MM.1S (cell line): ENCODE data around the gene ALG8.

ENCODE experiments used
- EZH2 ChIP-seq: fragments of 300-600 bp; sonication (generic); optimal IDR thresholded peaks from 2 replicates; pipeline ENCODE3; 2017; ENCODE audit warnings: low read depth, mild to moderate bottlenecking, antibody characterized with exemption, low read length, mixed read lengths
- EZH2phosphoT487 ChIP-seq: fragments of 300-600 bp; sonication (generic); IDR thresholded peaks from 2 replicates; pipeline ENCODE4 v1.6.1; 2018; ENCODE audit warnings: antibody characterized with exemption, low read length
- TF ChIP-seq, protein P1 (sequence below): fragments of 300-600 bp; sonication (generic); IDR thresholded peaks from 2 replicates; pipeline ENCODE4 v1.5.1; 2016; ENCODE audit warnings: antibody characterized with exemption, low read length, mixed read lengths

DNA sequence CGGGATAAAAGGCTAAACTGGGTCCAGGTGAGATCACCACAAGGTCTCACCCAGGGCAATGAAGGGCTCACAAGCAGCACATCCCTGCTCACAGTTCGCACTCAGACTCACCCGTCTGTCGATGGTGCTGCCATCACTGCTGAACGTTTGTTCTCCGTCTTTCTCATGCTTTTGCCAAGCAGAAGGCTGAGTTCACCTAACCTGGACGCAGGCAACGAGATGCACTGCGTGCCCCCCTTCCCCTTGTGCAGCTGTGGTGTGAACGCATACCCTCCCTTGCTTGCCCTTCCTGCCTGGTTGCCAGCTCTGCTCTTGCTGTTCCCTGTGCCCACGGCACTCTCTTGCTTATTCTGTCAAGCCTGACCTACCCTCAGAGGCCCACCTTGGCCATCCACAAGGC lies 31.0 kb upstream of the ALG8 start:
- TF ChIP-seq, protein P1, sequence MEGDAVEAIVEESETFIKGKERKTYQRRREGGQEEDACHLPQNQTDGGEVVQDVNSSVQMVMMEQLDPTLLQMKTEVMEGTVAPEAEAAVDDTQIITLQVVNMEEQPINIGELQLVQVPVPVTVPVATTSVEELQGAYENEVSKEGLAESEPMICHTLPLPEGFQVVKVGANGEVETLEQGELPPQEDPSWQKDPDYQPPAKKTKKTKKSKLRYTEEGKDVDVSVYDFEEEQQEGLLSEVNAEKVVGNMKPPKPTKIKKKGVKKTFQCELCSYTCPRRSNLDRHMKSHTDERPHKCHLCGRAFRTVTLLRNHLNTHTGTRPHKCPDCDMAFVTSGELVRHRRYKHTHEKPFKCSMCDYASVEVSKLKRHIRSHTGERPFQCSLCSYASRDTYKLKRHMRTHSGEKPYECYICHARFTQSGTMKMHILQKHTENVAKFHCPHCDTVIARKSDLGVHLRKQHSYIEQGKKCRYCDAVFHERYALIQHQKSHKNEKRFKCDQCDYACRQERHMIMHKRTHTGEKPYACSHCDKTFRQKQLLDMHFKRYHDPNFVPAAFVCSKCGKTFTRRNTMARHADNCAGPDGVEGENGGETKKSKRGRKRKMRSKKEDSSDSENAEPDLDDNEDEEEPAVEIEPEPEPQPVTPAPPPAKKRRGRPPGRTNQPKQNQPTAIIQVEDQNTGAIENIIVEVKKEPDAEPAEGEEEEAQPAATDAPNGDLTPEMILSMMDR = no peak
- TF ChIP-seq EZH2 (no peak), EZH2phosphoT487 (no peak)
